ENCODE data around the gene ENPP3. TPM values are rescaled to one million over a fixed set of nuclear protein-coding genes. Genes with fewer than 3 reads are reported as not detected.

Gene ENPP3
- total and polyA plus RNA-seq, 2 of the 13 experiments (the other 11 are each of a cell fraction or from before 2014, with no cell fraction given) = 40.0 to 75.4 TPM

DNA sequence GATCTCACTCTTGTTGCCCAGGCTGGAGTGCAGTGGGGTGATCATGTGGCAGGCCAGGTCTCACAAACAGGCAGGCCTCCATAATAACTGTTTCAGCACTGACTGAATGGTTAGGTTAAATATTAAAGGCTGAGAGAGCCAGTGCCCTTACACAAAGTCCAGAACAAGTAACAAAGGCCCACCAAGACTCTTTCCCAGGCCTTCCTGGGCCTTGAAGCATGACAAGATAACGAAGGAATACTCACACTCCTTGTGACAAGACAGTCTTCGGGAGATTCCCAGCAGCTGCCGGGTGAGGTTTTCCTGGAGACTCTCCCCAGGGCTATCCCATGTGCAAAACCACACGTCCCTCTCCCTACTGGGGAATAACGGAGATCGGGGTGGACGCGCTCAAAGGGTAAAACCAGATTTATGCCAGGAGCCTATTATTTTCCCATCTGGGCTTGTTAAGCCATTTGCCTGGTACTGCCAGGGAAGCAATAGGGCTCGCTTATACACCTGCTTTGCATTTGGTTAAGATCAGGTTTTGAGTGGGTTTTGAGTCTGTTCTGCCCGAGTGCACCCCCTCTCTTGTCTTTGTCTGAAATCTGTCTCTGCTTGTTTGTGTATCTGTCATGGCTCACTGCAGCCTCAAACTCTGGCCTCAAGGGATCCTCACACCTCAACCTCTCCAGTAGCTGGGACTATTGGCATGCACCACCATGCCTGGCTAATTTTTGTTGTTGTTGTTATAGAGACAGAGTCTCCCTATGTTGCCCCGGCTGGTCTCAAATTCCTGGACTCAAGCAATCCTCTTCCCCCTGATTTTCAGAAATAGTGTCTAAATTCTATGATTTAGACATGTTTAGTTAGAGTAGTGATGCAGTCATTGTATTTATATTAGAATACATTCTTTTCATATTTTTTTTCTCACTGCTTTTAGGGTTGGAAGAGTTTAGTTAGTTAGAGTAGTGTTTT is 1.4 kb upstream of the ENPP3 start (continued):
- TF ChIP-seq ZFY (CRISPR knock-in tag; IDR thresholded peaks at IDR 0.05) = peak; percentile 94
- TF ChIP-seq, protein P1, sequence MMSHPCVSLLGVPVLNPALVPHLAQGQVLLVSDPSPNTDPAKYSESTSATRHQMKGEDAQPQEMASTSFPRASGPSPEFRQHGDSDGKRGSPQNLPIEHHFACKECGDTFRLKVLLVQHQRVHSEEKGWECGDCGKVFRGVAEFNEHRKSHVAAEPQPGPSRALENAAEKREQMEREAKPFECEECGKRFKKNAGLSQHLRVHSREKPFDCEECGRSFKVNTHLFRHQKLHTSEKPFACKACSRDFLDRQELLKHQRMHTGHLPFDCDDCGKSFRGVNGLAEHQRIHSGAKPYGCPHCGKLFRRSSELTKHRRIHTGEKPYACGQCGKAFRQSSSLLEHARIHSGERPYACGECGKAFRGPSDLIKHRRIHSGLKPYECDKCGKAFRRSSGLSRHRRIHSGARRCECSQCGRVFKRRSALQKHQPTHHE (CRISPR knock-in tag; IDR thresholded peaks at IDR 0.05; ENCODE audit: borderline replicate concordance) = peak; percentile 82; the same call in 1 of the 2 replicates
- peak; percentile 91 for TF ChIP-seq ZNF772 (CRISPR knock-in tag; IDR thresholded peaks at IDR 0.05)
- TF ChIP-seq, protein P2, sequence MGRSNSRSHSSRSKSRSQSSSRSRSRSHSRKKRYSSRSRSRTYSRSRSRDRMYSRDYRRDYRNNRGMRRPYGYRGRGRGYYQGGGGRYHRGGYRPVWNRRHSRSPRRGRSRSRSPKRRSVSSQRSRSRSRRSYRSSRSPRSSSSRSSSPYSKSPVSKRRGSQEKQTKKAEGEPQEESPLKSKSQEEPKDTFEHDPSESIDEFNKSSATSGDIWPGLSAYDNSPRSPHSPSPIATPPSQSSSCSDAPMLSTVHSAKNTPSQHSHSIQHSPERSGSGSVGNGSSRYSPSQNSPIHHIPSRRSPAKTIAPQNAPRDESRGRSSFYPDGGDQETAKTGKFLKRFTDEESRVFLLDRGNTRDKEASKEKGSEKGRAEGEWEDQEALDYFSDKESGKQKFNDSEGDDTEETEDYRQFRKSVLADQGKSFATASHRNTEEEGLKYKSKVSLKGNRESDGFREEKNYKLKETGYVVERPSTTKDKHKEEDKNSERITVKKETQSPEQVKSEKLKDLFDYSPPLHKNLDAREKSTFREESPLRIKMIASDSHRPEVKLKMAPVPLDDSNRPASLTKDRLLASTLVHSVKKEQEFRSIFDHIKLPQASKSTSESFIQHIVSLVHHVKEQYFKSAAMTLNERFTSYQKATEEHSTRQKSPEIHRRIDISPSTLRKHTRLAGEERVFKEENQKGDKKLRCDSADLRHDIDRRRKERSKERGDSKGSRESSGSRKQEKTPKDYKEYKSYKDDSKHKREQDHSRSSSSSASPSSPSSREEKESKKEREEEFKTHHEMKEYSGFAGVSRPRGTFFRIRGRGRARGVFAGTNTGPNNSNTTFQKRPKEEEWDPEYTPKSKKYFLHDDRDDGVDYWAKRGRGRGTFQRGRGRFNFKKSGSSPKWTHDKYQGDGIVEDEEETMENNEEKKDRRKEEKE (IDR thresholded peaks at IDR 0.05) = no peak
- TF ChIP-seq, protein P3, sequence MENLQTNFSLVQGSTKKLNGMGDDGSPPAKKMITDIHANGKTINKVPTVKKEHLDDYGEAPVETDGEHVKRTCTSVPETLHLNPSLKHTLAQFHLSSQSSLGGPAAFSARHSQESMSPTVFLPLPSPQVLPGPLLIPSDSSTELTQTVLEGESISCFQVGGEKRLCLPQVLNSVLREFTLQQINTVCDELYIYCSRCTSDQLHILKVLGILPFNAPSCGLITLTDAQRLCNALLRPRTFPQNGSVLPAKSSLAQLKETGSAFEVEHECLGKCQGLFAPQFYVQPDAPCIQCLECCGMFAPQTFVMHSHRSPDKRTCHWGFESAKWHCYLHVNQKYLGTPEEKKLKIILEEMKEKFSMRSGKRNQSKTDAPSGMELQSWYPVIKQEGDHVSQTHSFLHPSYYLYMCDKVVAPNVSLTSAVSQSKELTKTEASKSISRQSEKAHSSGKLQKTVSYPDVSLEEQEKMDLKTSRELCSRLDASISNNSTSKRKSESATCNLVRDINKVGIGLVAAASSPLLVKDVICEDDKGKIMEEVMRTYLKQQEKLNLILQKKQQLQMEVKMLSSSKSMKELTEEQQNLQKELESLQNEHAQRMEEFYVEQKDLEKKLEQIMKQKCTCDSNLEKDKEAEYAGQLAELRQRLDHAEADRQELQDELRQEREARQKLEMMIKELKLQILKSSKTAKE (CRISPR knock-in tag; IDR thresholded peaks at IDR 0.05; ENCODE audit: borderline replicate concordance) = no peak
- no peak for TF ChIP-seq SUZ12 (IDR thresholded peaks at IDR 0.05; ENCODE audit: low read depth, low read length)
- TF ChIP-seq ZNF138 (CRISPR knock-in tag; IDR thresholded peaks at IDR 0.05; ENCODE audit: low read depth) = no peak
- no peak; the same call in 1 of the 2 replicates for TF ChIP-seq ZNF557 (CRISPR knock-in tag; IDR thresholded peaks at IDR 0.05)
- TF ChIP-seq, protein P4, sequence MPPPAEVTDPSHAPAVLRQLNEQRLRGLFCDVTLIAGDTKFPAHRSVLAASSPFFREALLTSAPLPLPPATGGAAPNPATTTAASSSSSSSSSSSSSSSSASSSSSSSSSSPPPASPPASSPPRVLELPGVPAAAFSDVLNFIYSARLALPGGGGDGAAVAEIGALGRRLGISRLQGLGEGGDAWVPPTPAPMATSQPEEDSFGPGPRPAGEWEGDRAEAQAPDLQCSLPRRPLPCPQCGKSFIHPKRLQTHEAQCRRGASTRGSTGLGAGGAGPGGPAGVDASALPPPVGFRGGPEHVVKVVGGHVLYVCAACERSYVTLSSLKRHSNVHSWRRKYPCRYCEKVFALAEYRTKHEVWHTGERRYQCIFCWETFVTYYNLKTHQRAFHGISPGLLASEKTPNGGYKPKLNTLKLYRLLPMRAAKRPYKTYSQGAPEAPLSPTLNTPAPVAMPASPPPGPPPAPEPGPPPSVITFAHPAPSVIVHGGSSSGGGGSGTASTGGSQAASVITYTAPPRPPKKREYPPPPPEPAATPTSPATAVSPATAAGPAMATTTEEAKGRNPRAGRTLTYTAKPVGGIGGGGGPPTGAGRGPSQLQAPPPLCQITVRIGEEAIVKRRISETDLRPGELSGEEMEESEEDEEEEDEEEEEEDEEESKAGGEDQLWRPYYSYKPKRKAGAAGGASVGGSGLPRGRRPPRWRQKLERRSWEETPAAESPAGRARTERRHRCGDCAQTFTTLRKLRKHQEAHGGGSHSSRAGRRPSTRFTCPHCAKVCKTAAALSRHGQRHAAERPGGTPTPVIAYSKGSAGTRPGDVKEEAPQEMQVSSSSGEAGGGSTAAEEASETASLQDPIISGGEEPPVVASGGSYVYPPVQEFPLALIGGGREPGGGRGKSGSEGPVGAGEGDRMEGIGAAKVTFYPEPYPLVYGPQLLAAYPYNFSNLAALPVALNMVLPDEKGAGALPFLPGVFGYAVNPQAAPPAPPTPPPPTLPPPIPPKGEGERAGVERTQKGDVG (CRISPR knock-in tag; IDR thresholded peaks at IDR 0.05; ENCODE audit: borderline replicate concordance) = no peak
- TF ChIP-seq JUNB (CRISPR knock-in tag; IDR thresholded peaks at IDR 0.05; ENCODE audit: borderline replicate concordance) = no peak
- no peak for TF ChIP-seq RARG (CRISPR knock-in tag; IDR thresholded peaks at IDR 0.05; ENCODE audit: low read depth)
- TF ChIP-seq EZH2 (conservative IDR thresholded peaks at IDR 0.05; ENCODE audit: low read depth, low read length) = no peak
- TF ChIP-seq, protein P5, sequence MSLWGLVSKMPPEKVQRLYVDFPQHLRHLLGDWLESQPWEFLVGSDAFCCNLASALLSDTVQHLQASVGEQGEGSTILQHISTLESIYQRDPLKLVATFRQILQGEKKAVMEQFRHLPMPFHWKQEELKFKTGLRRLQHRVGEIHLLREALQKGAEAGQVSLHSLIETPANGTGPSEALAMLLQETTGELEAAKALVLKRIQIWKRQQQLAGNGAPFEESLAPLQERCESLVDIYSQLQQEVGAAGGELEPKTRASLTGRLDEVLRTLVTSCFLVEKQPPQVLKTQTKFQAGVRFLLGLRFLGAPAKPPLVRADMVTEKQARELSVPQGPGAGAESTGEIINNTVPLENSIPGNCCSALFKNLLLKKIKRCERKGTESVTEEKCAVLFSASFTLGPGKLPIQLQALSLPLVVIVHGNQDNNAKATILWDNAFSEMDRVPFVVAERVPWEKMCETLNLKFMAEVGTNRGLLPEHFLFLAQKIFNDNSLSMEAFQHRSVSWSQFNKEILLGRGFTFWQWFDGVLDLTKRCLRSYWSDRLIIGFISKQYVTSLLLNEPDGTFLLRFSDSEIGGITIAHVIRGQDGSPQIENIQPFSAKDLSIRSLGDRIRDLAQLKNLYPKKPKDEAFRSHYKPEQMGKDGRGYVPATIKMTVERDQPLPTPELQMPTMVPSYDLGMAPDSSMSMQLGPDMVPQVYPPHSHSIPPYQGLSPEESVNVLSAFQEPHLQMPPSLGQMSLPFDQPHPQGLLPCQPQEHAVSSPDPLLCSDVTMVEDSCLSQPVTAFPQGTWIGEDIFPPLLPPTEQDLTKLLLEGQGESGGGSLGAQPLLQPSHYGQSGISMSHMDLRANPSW (CRISPR knock-in tag; IDR thresholded peaks at IDR 0.05; ENCODE audit: borderline replicate concordance) = 0 out of 2 replicates have a peak, but pooled peaks have one; percentile 70
- TF ChIP-seq ASH2L (IDR thresholded peaks at IDR 0.05; ENCODE audit: insufficient read length, low read depth, low read length) = peak; percentile 69
- no peak for TF ChIP-seq MAFF (IDR thresholded peaks at IDR 0.05; ENCODE audit: low read depth, low read length)
